GM18873 (cell line): Measurements from ENCODE around the gene MYL9.
"Not testable (repeated sequence)": the region's sequence is repeated elsewhere in the genome, so short reads cannot be mapped to it uniquely, and the experiment has no call there.

Experiments
- ATAC-seq: cut with Tn5 transposase; IDR thresholded peaks from one replicate; pipeline ENCODE4 v1.9.1; 2021; ENCODE audit warnings: mild to moderate bottlenecking, moderate library complexity, moderate number of reproducible peaks; ENCODE audit not compliant: unreplicated experiment, low FRiP score

MYL9 gene

GRCh38 chr20:36541227-36541767 is at the start of gene MYL9:
MYL9 (plus strand) TSS chr20:36541519; CDS start chr20:36544885, 3,366 bp downstream.
- ATAC-seq, result no peak

- ATAC-seq, result no peak
Measured at GRCh38 chr20:36491901-36492617, 49.3 kb upstream of the MYL9 start.

GRCh38 chr20:36493051-36493800 is 48.1 kb upstream of the MYL9 start:
- ATAC-seq, result no peak

GRCh38 chr20:36493801-36494114 is 47.6 kb upstream of the MYL9 start:
- no peak for ATAC-seq

GRCh38 chr20:36496707-36497669 is 44.3 kb upstream of the MYL9 start:
- no peak for ATAC-seq

- no peak for ATAC-seq
Measured at GRCh38 chr20:36497856-36498255, 43.5 kb upstream of the MYL9 start.

GRCh38 chr20:36498386-36499179 is 42.7 kb upstream of the MYL9 start:
- ATAC-seq, result no peak

- ATAC-seq, result no peak
Measured at GRCh38 chr20:36499211-36499610, 42.1 kb upstream of the MYL9 start.

GRCh38 chr20:36499723-36500501 is 41.4 kb upstream of the MYL9 start:
- ATAC-seq, result no peak

GRCh38 chr20:36501367-36502006 is 39.8 kb upstream of the MYL9 start:
- no peak for ATAC-seq

GRCh38 chr20:36504295-36504694 is 37.0 kb upstream of the MYL9 start:
- no peak for ATAC-seq

GRCh38 chr20:36506253-36506652 is 35.1 kb upstream of the MYL9 start:
- ATAC-seq, result no peak

GRCh38 chr20:36507746-36508145 is 33.6 kb upstream of the MYL9 start:
- no peak for ATAC-seq

- no peak for ATAC-seq
Measured at GRCh38 chr20:36519012-36519719, 22.2 kb upstream of the MYL9 start.

- ATAC-seq, result no peak
Measured at GRCh38 chr20:36519944-36520343, 21.4 kb upstream of the MYL9 start.

- ATAC-seq, result no peak
Measured at GRCh38 chr20:36521526-36521925, 19.8 kb upstream of the MYL9 start.

GRCh38 chr20:36522412-36522811 is 18.9 kb upstream of the MYL9 start:
- not testable (repeated sequence) for ATAC-seq

GRCh38 chr20:36523341-36523740 is 18.0 kb upstream of the MYL9 start:
- ATAC-seq, result no peak
